Hypothalamus (tissue), 51 donors: Measurements from ENCODE around the gene CEP104.

Experiments used
- DNase-seq, 51 donors: peaks; one replicate each; lab custom pipeline; 2025; lab: John Stamatoyannopoulos, UW

CEP104 gene

GRCh38 chr1:3895279-3895950 lies 38.4 kb upstream of the CEP104 start:
- DNase-seq, result no peak

GRCh38 chr1:3894626-3895278 lies 37.7 kb upstream of the CEP104 start:
- DNase-seq, result no peak

- DNase-seq, result no peak
Observed at GRCh38 chr1:3893190-3893589, 36.2 kb upstream of the CEP104 start.

GRCh38 chr1:3892748-3893147 lies 35.7 kb upstream of the CEP104 start:
- peak in 11 of 51 donors; percentile 2 to 42 (median 19) for DNase-seq

- DNase-seq, result peak in 1 of 51 donors; percentile 38
Observed at GRCh38 chr1:3891329-3891865, 34.4 kb upstream of the CEP104 start.

- DNase-seq, result peak in 2 of 51 donors; percentile 4 to 22
Observed at GRCh38 chr1:3890389-3891328, 33.6 kb upstream of the CEP104 start.

GRCh38 chr1:3889936-3890335 lies 32.9 kb upstream of the CEP104 start:
- DNase-seq, result no peak

GRCh38 chr1:3888301-3888700 lies 31.3 kb upstream of the CEP104 start:
- DNase-seq, result no peak

GRCh38 chr1:3886691-3887090 lies 29.7 kb upstream of the CEP104 start:
- no peak for DNase-seq

- DNase-seq, result no peak
Observed at GRCh38 chr1:3886106-3886670, 29.2 kb upstream of the CEP104 start.

GRCh38 chr1:3885611-3886010 lies 28.6 kb upstream of the CEP104 start:
- DNase-seq, result no peak

GRCh38 chr1:3884966-3885365 lies 28.0 kb upstream of the CEP104 start:
- DNase-seq, result no peak

- DNase-seq, result no peak
Observed at GRCh38 chr1:3883194-3883925, 26.3 kb upstream of the CEP104 start.

GRCh38 chr1:3881193-3881480 lies 24.1 kb upstream of the CEP104 start:
- no peak for DNase-seq

GRCh38 chr1:3880429-3881192 lies 23.6 kb upstream of the CEP104 start:
- no peak for DNase-seq

- DNase-seq, result no peak
Observed at GRCh38 chr1:3879787-3880428, 22.9 kb upstream of the CEP104 start.

- no peak for DNase-seq
Observed at GRCh38 chr1:3879099-3879498, 22.1 kb upstream of the CEP104 start.

- DNase-seq, result no peak
Observed at GRCh38 chr1:3876716-3877115, 19.7 kb upstream of the CEP104 start.

- no peak for DNase-seq
Observed at GRCh38 chr1:3874736-3875135, 17.7 kb upstream of the CEP104 start.
